ENCODE data around the gene AP2A2. TPM values are rescaled to one million over a fixed set of nuclear protein-coding genes. Genes with fewer than 3 reads are reported as not detected.

AP2A2 gene
- total RNA-seq, 1 experiment from 2014 or later: 29.6 TPM

DNA sequence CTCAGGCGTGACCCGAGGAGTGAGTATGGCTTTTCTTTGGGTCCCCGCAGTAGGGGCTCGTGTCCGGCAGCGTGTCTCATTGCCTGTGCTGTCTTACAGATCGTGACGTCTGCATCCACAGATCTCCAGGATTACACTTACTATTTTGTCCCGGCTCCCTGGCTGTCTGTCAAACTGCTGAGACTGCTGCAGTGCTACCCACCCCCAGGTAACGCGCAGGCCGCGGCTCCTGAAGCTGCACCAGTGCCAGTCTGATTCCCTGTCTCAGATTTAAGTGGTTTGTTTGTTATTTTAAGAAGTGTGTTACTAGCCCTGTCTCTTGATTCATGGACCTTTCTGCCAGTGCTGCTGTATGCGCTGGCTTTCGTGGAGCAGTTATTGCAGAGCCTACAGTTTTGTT lies 58.9 kb downstream of the AP2A2 start:
- H3F3A ChIP-seq (ENCODE audit: low read length, unreplicated experiment): no peaks in the 10 kb centered on the region
- no peak overlapping the region for H2AFZ ChIP-seq (ENCODE audit: low read length)
- H3K9ac ChIP-seq (ENCODE audit: low read length): no peak overlapping the region
- no peaks in the 10 kb centered on the region for H3K9me2 ChIP-seq (replicated peaks; ENCODE audit: low read length)
- no peaks in the 10 kb centered on the region for H3K79me2 ChIP-seq (ENCODE audit: low read length)
- H3K27ac ChIP-seq (ENCODE audit: low read length): no peak overlapping the region
- peaks cover 17% of the 10 kb centered on the region; the same call in 1 of the 2 replicates for H3K36me3 ChIP-seq (ENCODE audit: low read depth, low read length)
- BruUV-seq (replicated peaks): no TSS peak
- H3K4me2 ChIP-seq (ENCODE audit: low read length): no peak overlapping the region
- DNase-seq (no peak), ATAC-seq (no peak)
- no peaks in the 10 kb centered on the region for H3K27me3 ChIP-seq (ENCODE audit: low read length)
- ChIA-PET POLR2A (ENCODE audit: unreplicated experiment) (no interaction called here), CTCF (no interaction called here)
- no peaks in the 10 kb centered on the region for H4K20me1 ChIP-seq (ENCODE audit: low read length)
- H3K9me3 ChIP-seq (ENCODE audit: low read length): no peaks in the 10 kb centered on the region
- no peak overlapping the region for H3K4me3 ChIP-seq (ENCODE audit: low read length)
- H3K4me1 ChIP-seq (ENCODE audit: insufficient read depth, low read length): no peaks in the 10 kb centered on the region
- intact Hi-C loops (cut with micrococcal nuclease): no loop called here
- no peak for TF ChIP-seq EZH2phosphoT487 (IDR thresholded peaks at IDR 0.05; ENCODE audit: borderline replicate concordance, low read length)
- no peak for TF ChIP-seq EZH2 (IDR thresholded peaks at IDR 0.05; ENCODE audit: low read length, unreplicated experiment)
- TF ChIP-seq CTCF (conservative IDR thresholded peaks at IDR 0.05; ENCODE audit: low read depth, low read length): no peak

DNA sequence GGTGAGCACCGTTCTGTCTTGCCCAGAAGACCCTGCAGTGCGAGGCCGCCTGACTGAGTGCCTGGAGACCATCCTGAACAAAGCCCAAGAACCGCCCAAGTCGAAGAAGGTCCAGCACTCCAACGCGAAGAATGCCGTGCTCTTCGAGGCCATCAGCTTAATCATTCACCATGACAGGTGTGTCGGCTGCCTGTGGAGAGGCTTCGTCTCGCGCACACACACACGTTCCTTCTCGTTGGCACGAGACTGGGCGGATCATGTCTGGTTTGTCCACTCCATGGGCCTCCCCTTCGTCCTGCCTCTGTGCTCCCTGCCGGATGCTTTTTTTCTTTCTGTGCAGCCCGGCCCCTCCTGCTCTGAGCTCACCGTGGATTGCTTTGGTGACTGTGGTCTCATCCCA lies 59.7 kb downstream of the AP2A2 start:
- no peak overlapping the region for H2AFZ ChIP-seq (ENCODE audit: low read length)
- H3K9ac ChIP-seq (ENCODE audit: low read length): no peak overlapping the region
- H3K27me3 ChIP-seq (ENCODE audit: low read length): no peaks in the 10 kb centered on the region
- no peaks in the 10 kb centered on the region for H3K9me3 ChIP-seq (ENCODE audit: low read length)
- no peak overlapping the region for H3K4me2 ChIP-seq (ENCODE audit: low read length)
- no peak overlapping the region for H3K4me3 ChIP-seq (ENCODE audit: low read length)
- intact Hi-C loops (cut with micrococcal nuclease): no loop called here
- no TSS peak for BruUV-seq (replicated peaks)
- H3K79me2 ChIP-seq (ENCODE audit: low read length): no peaks in the 10 kb centered on the region
- ATAC-seq (no peak), DNase-seq (no peak)
- no peaks in the 10 kb centered on the region for H3F3A ChIP-seq (ENCODE audit: low read length, unreplicated experiment)
- POLR2A ChIA-PET (ENCODE audit: unreplicated experiment): no interaction called here
- CTCF ChIA-PET: no interaction called here
- H3K27ac ChIP-seq (ENCODE audit: low read length): no peak overlapping the region
- no peaks in the 10 kb centered on the region for H4K20me1 ChIP-seq (ENCODE audit: low read length)
- TF ChIP-seq EZH2phosphoT487 (IDR thresholded peaks at IDR 0.05; ENCODE audit: borderline replicate concordance, low read length) (no peak), CTCF (conservative IDR thresholded peaks at IDR 0.05; ENCODE audit: low read depth, low read length) (no peak), EZH2 (IDR thresholded peaks at IDR 0.05; ENCODE audit: low read length, unreplicated experiment) (no peak)
- peaks cover 17% of the 10 kb centered on the region; the same call in 1 of the 2 replicates for H3K36me3 ChIP-seq (ENCODE audit: low read depth, low read length)
- no peaks in the 10 kb centered on the region for H3K9me2 ChIP-seq (replicated peaks; ENCODE audit: low read length)
- H3K4me1 ChIP-seq (ENCODE audit: insufficient read depth, low read length): no peaks in the 10 kb centered on the region

DNA sequence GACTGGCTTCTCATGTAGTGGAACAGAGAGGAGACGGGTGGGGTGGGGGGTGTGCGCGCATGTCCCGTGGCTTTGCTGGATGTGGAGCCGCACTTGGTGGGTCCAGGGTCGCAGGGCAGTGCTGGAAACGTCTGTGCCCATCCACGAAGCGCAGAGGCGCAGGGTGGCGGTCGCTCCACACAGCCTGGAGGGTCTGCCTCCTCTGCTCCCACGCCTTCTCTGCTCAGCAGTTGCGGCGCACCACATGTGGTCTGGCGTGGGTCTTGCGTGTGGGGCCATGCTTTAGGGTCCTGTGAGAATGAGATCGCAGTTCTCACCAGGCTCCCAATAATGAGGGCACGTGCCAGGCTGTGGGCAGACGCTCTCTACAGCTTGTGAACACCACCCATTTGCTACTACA lies 60.2 kb downstream of the AP2A2 start:
- H3K4me1 ChIP-seq (ENCODE audit: insufficient read depth, low read length): no peaks in the 10 kb centered on the region
- POLR2A ChIA-PET (ENCODE audit: unreplicated experiment): no interaction called here
- no peaks in the 10 kb centered on the region for H3K9me2 ChIP-seq (replicated peaks; ENCODE audit: low read length)
- TF ChIP-seq EZH2phosphoT487 (IDR thresholded peaks at IDR 0.05; ENCODE audit: borderline replicate concordance, low read length) (no peak), EZH2 (IDR thresholded peaks at IDR 0.05; ENCODE audit: low read length, unreplicated experiment) (no peak), CTCF (conservative IDR thresholded peaks at IDR 0.05; ENCODE audit: low read depth, low read length) (no peak)
- no peak overlapping the region for H3K4me2 ChIP-seq (ENCODE audit: low read length)
- CTCF ChIA-PET: no interaction called here
- ATAC-seq (no peak), DNase-seq (no peak)
- no peaks in the 10 kb centered on the region for H3K27me3 ChIP-seq (ENCODE audit: low read length)
- H3K27ac ChIP-seq (ENCODE audit: low read length): no peak overlapping the region
- intact Hi-C loops (cut with micrococcal nuclease): no loop called here
- H3F3A ChIP-seq (ENCODE audit: low read length, unreplicated experiment): no peaks in the 10 kb centered on the region
- no peak overlapping the region for H3K4me3 ChIP-seq (ENCODE audit: low read length)
- no TSS peak for BruUV-seq (replicated peaks)
- no peaks in the 10 kb centered on the region for H3K79me2 ChIP-seq (ENCODE audit: low read length)
- H3K36me3 ChIP-seq (ENCODE audit: low read depth, low read length): peaks cover 17% of the 10 kb centered on the region; the same call in 1 of the 2 replicates
- H4K20me1 ChIP-seq (ENCODE audit: low read length): no peaks in the 10 kb centered on the region
- no peak overlapping the region for H2AFZ ChIP-seq (ENCODE audit: low read length)
- no peaks in the 10 kb centered on the region for H3K9me3 ChIP-seq (ENCODE audit: low read length)
- no peak overlapping the region for H3K9ac ChIP-seq (ENCODE audit: low read length)

Measured in PC-3 (cell line).